HepG2 (cell line): Measurements from ENCODE around the gene FBXW8. TPM values are rescaled to one million over a fixed set of nuclear protein-coding genes. Genes with fewer than 3 reads are reported as not detected.
A peak's percentile ranks its signal among the peaks of the same experiment; 100 is the strongest.

Source experiments
- ATAC-seq: fragments of 200-7000 bp; cut with Tn5 transposase; 3 replicates; pipeline ENCODE4 v1.9.1; 2020; ENCODE audit warnings: mild to moderate bottlenecking, moderate library complexity
- BruUV-seq: library from RNA; stranded (reverse); fragments of 400-500 nt; replicated peaks from 2 replicates; lab custom pipeline; 2021; lab: Mats Ljungman, UMichigan
- CTCF ChIA-PET: fragments of 300-600 bp; formaldehyde crosslinking; extraction: SDS; loops from one replicate; lab custom pipeline; 2021; ENCODE audit warnings: low total read pairs, inconsistent platforms, low intra/inter-chr PET ratio; lab: Yijun Ruan, JAX
- POLR2A ChIA-PET: fragments of 350-600 bp; sonication (Branson Sonifier 250); formaldehyde crosslinking; loops from one replicate; lab custom pipeline; 2020; ENCODE audit warnings: antibody characterized with exemption, inconsistent platforms; lab: Yijun Ruan, JAX
- DNase-seq: peaks from one replicate; pipeline ENCODE4 v3.0.0-alpha.2; 2015; ENCODE audit warnings: low spot score
- FAIRE-seq: peaks from 3 replicates; lab custom pipeline; 2011; peaks lifted over from hg19 to GRCh38; lab: Jason Lieb, UNC
- H2AFZ ChIP-seq: one replicate; pipeline ENCODE4 v1.6.1; 2011; ENCODE audit warnings: low read length, inconsistent platforms
- H3K27ac ChIP-seq: fragments of 300-600 bp; 3 replicates; pipeline ENCODE4 v1.8.0; 2011; ENCODE audit warnings: mixed run types, mild to moderate bottlenecking, mixed read lengths, low read length, inconsistent platforms; ENCODE audit not compliant: insufficient read depth; ENCODE audit errors: extremely low read length
- H3K27me3 ChIP-seq, 2 experiments: fragments of 200-600 bp in 1 of 2; 2 replicates in 1 of 2; 3 replicates in 1 of 2; pipeline versions ENCODE4 v1.6.0 to v1.8.0; 2011; ENCODE audit warnings: low read length in 2 of 2, mild to moderate bottlenecking in 2 of 2, moderate library complexity in 2 of 2, inconsistent platforms in 1 of 2; ENCODE audit not compliant: insufficient read depth in 2 of 2, control insufficient read depth in 1 of 2
- H3K36me3 ChIP-seq, 2 experiments: fragments of 200-600 bp in 1 of 2; replicated peaks in 1 of 2; 2 replicates in 1 of 2; 3 replicates in 1 of 2; pipeline versions ENCODE4 v1.5.1 to v1.8.0; 2011; ENCODE audit warnings: low read length in 2 of 2, inconsistent platforms in 1 of 2; ENCODE audit not compliant: insufficient read depth in 2 of 2, control insufficient read depth in 1 of 2
- H3K4me1 ChIP-seq: 2 replicates; pipeline ENCODE4 v1.5.1; 2012; ENCODE audit warnings: low read length, inconsistent platforms; ENCODE audit not compliant: insufficient read depth
- H3K4me2 ChIP-seq: 2 replicates; pipeline ENCODE4 v1.6.0; 2011; ENCODE audit warnings: low read depth, low read length, inconsistent platforms
- H3K4me3 ChIP-seq, 3 experiments: fragments of 200-600 bp in 1 of 3; sonication (generic), shearing (Covaris generic) in 1 of 3; replicated peaks in 1 of 3; 2 replicates each; pipeline ENCODE4 v1.5.1; 2011 to 2016; ENCODE audit warnings: low read length in 3 of 3, inconsistent platforms in 2 of 3, low read depth in 2 of 3, mild to moderate bottlenecking in 2 of 3, control low read depth in 1 of 3, mixed read lengths in 1 of 3; ENCODE audit not compliant: insufficient read depth in 1 of 3
- H3K79me2 ChIP-seq: one replicate; pipeline ENCODE4 v1.6.1; 2011; ENCODE audit warnings: low read length, inconsistent platforms; ENCODE audit not compliant: insufficient read depth
- H3K9ac ChIP-seq: 2 replicates; pipeline ENCODE4 v1.6.0; 2011; ENCODE audit warnings: mild to moderate bottlenecking, low read depth, low read length, inconsistent platforms; ENCODE audit not compliant: insufficient read depth
- H3K9me3 ChIP-seq: 2 replicates; pipeline ENCODE4 v1.5.1; 2012; ENCODE audit warnings: mild to moderate bottlenecking, low read length
- H4K20me1 ChIP-seq: 2 replicates; pipeline ENCODE4 v1.6.0; 2011; ENCODE audit warnings: inconsistent platforms, mild to moderate bottlenecking, low read length, moderate library complexity; ENCODE audit not compliant: insufficient read depth
- ATF7 ChIP-seq, 2 experiments: fragments of 450-650 bp in 1 of 2; sonication (generic) in 1 of 2; formaldehyde crosslinking in 1 of 2; IDR thresholded peaks; 2 replicates each; pipeline versions ENCODE4 v1.4.0 to v1.6.1; 2016 to 2020; ENCODE audit warnings: antibody characterized with exemption in 1 of 2, mild to moderate bottlenecking in 1 of 2, missing genetic modification reagents in 1 of 2
- FOSL2 ChIP-seq: sonication (generic); formaldehyde crosslinking; IDR thresholded peaks from 2 replicates; pipeline ENCODE4 v1.4.0; 2020; ENCODE audit warnings: missing genetic modification reagents
- ZBTB43 ChIP-seq: sonication (generic); formaldehyde crosslinking; conservative IDR thresholded peaks from 2 replicates; pipeline ENCODE4 v1.4.0; 2020; ENCODE audit warnings: missing genetic modification reagents
- ZC3H13 ChIP-seq: sonication (generic); formaldehyde crosslinking; IDR thresholded peaks from 2 replicates; pipeline ENCODE4 v1.8.1; 2023; ENCODE audit warnings: mild to moderate bottlenecking, missing genetic modification reagents, moderate library complexity
- WGBS: methylation state at CpG from one replicate; pipeline ENCODE4 v1.1.6; 2017; ENCODE audit warnings: low lambda C conversion rate; 5-methylcytosine and 5-hydroxymethylcytosine counted together
- in situ Hi-C: cut with HindIII; loops from 2 replicates; pipeline ENCODE4 v1.10.0; 2017; ENCODE audit warnings: low pct_unique_long_range_greater_than_20kb; ENCODE audit not compliant: extremely low pct_ligation_motif_present
- intact Hi-C: fragments of 100-400 bp; cut with micrococcal nuclease; formaldehyde crosslinking; loops from one replicate; pipeline ENCODE4 v1.10.0; 2022; ENCODE audit not compliant: unreplicated experiment
- polyA plus RNA-seq, 8 experiments: library from polyadenylated mRNA; depleted of rRNA in 3 of 8; stranded (reverse) in 7 of 8; unstranded in 1 of 8; fragments of >200 nt; fragmentation: Illumina TruSeq in 4 of 8; extraction: Trizol in 4 of 8; gene quantifications; 2 replicates each; pipeline versions ENCODE4 v1.2.1 to v1.2.3, GENCODE V29; 2011 to 2016; ENCODE audit warnings: low read depth in 4 of 8, missing spikeins in 1 of 8, mixed read lengths in 1 of 8; ENCODE audit not compliant: insufficient read depth in 1 of 8
- total RNA-seq, 5 experiments: library from RNA; depleted of rRNA; stranded (reverse); fragments of >200 nt; fragmentation: Illumina TruSeq; extraction: Trizol; gene quantifications; 2 replicates each; pipeline ENCODE4 v1.2.3, GENCODE V29; 2016; ENCODE audit warnings: low read depth in 1 of 5
- TF ChIP-seq, protein P1 (sequence below): IDR thresholded peaks from 2 replicates; pipeline ENCODE4 v1.6.1; 2016

The FBXW8 gene
- total and polyA plus RNA-seq, 2 of the 13 experiments (the other 11 are each of a cell fraction or from before 2014, with no cell fraction given), result 5.1 to 5.9 TPM

- peak; percentile 84 for TF ChIP-seq ATF7 (IDR thresholded peaks at IDR 0.05)
- no peak for TF ChIP-seq ATF7 (CRISPR knock-in tag; IDR thresholded peaks at IDR 0.05)
- TF ChIP-seq ZBTB43 (CRISPR knock-in tag), result no peak
- WGBS, result 87% methylated on average over 2 of the region's 2 CpGs
- POLR2A ChIA-PET, result no interaction called here
- no peaks in the 10 kb centered on the region for H3K79me2 ChIP-seq
- no peaks in the 10 kb centered on the region for H3K27me3 ChIP-seq
- intact Hi-C loops (no loop called here), in situ Hi-C loops (no loop called here)
- ATAC-seq, result no peak
- H3K27ac ChIP-seq, result no peak overlapping the region
- H3K36me3 ChIP-seq, result peaks cover 6 to 29% of the 10 kb centered on the region in 2 experiments; a peak in 4 of 5 replicates
- no peak overlapping the region for H3K4me3 ChIP-seq
- no peak overlapping the region for H3K4me2 ChIP-seq
- BruUV-seq, result no TSS peak
- CTCF ChIA-PET, result no interaction called here
- H3K4me1 ChIP-seq, result no peaks in the 10 kb centered on the region
- no peak for FAIRE-seq
- H3K9me3 ChIP-seq, result no peaks in the 10 kb centered on the region
- H3K9ac ChIP-seq, result no peak overlapping the region
- no peak overlapping the region for H2AFZ ChIP-seq
- DNase-seq, result no peak
- no peaks in the 10 kb centered on the region for H4K20me1 ChIP-seq
These were observed 37.5 kb downstream of the FBXW8 start for GRCh38 chr12:116948298-116948697.

- no peak overlapping the region for H3K4me2 ChIP-seq
- FAIRE-seq, result no peak
- no peak for ATAC-seq
- no peak overlapping the region for H2AFZ ChIP-seq
- no peaks in the 10 kb centered on the region for H3K27me3 ChIP-seq
- no peak overlapping the region for H3K4me3 ChIP-seq
- H3K9me3 ChIP-seq, result no peaks in the 10 kb centered on the region
- peaks cover 0 to 18% of the 10 kb centered on the region in 2 experiments; a peak in 2 of 5 replicates for H3K36me3 ChIP-seq
- no peak for TF ChIP-seq FOSL2 (CRISPR knock-in tag)
- TF ChIP-seq ZC3H13 (CRISPR knock-in tag), result no peak
- TF ChIP-seq, protein P1, sequence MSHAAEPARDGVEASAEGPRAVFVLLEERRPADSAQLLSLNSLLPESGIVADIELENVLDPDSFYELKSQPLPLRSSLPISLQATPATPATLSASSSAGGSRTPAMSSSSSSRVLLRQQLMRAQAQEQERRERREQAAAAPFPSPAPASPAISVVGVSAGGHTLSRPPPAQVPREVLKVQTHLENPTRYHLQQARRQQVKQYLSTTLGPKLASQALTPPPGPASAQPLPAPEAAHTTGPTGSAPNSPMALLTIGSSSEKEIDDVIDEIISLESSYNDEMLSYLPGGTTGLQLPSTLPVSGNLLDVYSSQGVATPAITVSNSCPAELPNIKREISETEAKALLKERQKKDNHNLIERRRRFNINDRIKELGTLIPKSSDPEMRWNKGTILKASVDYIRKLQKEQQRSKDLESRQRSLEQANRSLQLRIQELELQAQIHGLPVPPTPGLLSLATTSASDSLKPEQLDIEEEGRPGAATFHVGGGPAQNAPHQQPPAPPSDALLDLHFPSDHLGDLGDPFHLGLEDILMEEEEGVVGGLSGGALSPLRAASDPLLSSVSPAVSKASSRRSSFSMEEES (CRISPR knock-in tag), result no peak
- DNase-seq, result no peak
- POLR2A ChIA-PET, result no interaction called here
- intact Hi-C loops, result no loop called here
- no peaks in the 10 kb centered on the region for H4K20me1 ChIP-seq
- CTCF ChIA-PET, result no interaction called here
- H3K79me2 ChIP-seq, result no peaks in the 10 kb centered on the region
- in situ Hi-C loops, result no loop called here
- no peak overlapping the region for H3K9ac ChIP-seq
- 92% methylated on average over 13 of the region's 15 CpGs for WGBS
- H3K4me1 ChIP-seq, result no peaks in the 10 kb centered on the region
- H3K27ac ChIP-seq, result no peak overlapping the region
- no TSS peak for BruUV-seq
These were observed 40.0 kb downstream of the FBXW8 start for GRCh38 chr12:116950628-116951325.
